HG03378 (cell line): ENCODE data around the gene CERT1.
"Not testable (repeated sequence)": the region's sequence is repeated elsewhere in the genome, so short reads cannot be mapped to it uniquely, and the experiment has no call there.

ENCODE experiments used
- ATAC-seq: cut with Tn5 transposase; IDR thresholded peaks from one replicate; pipeline ENCODE4 v1.9.1; 2021; ENCODE audit warnings: mild to moderate bottlenecking, moderate library complexity; ENCODE audit not compliant: unreplicated experiment

CERT1 gene

GRCh38 chr5:75511435-75512382, at the start of gene CERT1, which contains the start of gene POLK:
Gene CERT1 (minus strand): TSS chr5:75511629. CDS start chr5:75511207, 422 bp downstream.
Gene POLK (plus strand): TSS chr5:75511891.
- ATAC-seq = peak; percentile 79

GRCh38 chr5:75560655-75561054, 49.2 kb upstream of the CERT1 start:
- ATAC-seq = not testable (repeated sequence)

- no peak for ATAC-seq
These were observed 47.7 kb upstream of the CERT1 start for GRCh38 chr5:75558981-75559632.

- no peak for ATAC-seq
These were observed 46.8 kb upstream of the CERT1 start for GRCh38 chr5:75558221-75558620.

- no peak for ATAC-seq
These were observed 41.9 kb upstream of the CERT1 start for GRCh38 chr5:75553358-75553757.

GRCh38 chr5:75552764-75553163, 41.3 kb upstream of the CERT1 start:
- ATAC-seq = no peak

GRCh38 chr5:75551471-75551870, 40.0 kb upstream of the CERT1 start:
- ATAC-seq = no peak

GRCh38 chr5:75550597-75550996, 39.2 kb upstream of the CERT1 start:
- ATAC-seq = no peak

- ATAC-seq = no peak
These were observed 36.4 kb upstream of the CERT1 start for GRCh38 chr5:75547812-75548211.

- ATAC-seq = no peak
These were observed 35.4 kb upstream of the CERT1 start for GRCh38 chr5:75546830-75547229.

- ATAC-seq = no peak
These were observed 33.7 kb upstream of the CERT1 start for GRCh38 chr5:75545131-75545530.

GRCh38 chr5:75538211-75538610, 26.8 kb upstream of the CERT1 start:
- ATAC-seq = no peak

- ATAC-seq = no peak
These were observed 25.4 kb upstream of the CERT1 start for GRCh38 chr5:75536694-75537360.

GRCh38 chr5:75536147-75536546, 24.7 kb upstream of the CERT1 start:
- no peak for ATAC-seq

GRCh38 chr5:75534734-75535133, 23.3 kb upstream of the CERT1 start:
- ATAC-seq = no peak

- not testable (repeated sequence) for ATAC-seq
These were observed 22.3 kb upstream of the CERT1 start for GRCh38 chr5:75533716-75534115.

GRCh38 chr5:75532190-75532589, 20.8 kb upstream of the CERT1 start:
- ATAC-seq = no peak

- ATAC-seq = no peak
These were observed 17.8 kb upstream of the CERT1 start for GRCh38 chr5:75529185-75529584.

GRCh38 chr5:75526070-75526469, 14.6 kb upstream of the CERT1 start:
- no peak for ATAC-seq

GRCh38 chr5:75525344-75525743, 13.9 kb upstream of the CERT1 start:
- no peak for ATAC-seq

GRCh38 chr5:75524591-75524990, 13.2 kb upstream of the CERT1 start:
- ATAC-seq = no peak
